Colonic mucosa (tissue), 4 donors: ENCODE data around the gene PTPRM. TPM values are rescaled to one million over a fixed set of nuclear protein-coding genes. Genes with fewer than 3 reads are reported as not detected.

Experiments used
- DNase-seq: peaks from one replicate; pipeline ENCODE4 v3.0.0-alpha.2; 2020
- H3K27ac ChIP-seq: fragments of 200-600 bp; one replicate; pipeline ENCODE4 v1.8.0; 2021
- H3K27me3 ChIP-seq: fragments of 200-600 bp; one replicate; pipeline ENCODE4 v1.8.0; 2021
- H3K36me3 ChIP-seq: fragments of 200-600 bp; one replicate; pipeline ENCODE4 v1.8.0; 2021
- H3K4me1 ChIP-seq: fragments of 200-600 bp; one replicate; pipeline ENCODE4 v1.8.0; 2021; ENCODE audit warnings: mild to moderate bottlenecking
- H3K4me3 ChIP-seq: fragments of 200-600 bp; one replicate; pipeline ENCODE4 v1.8.0; 2021
- H3K9ac ChIP-seq, 2 donors: one replicate each; pipeline ENCODE4 v1.7.0; 2013; ENCODE audit warnings: control low read depth in 2 of 2, low read depth in 2 of 2, low read length in 2 of 2
- H3K9me3 ChIP-seq: fragments of 200-600 bp; one replicate; pipeline ENCODE4 v1.8.0; 2021
- CTCF ChIP-seq: fragments of 200-600 bp; IDR thresholded peaks from one replicate; pipeline ENCODE4 v1.8.0; 2022; ENCODE audit warnings: antibody characterized with exemption, mild to moderate bottlenecking
- intact Hi-C: fragments of 100-400 bp; cut with DNase I; formaldehyde crosslinking; loops from one replicate; pipeline ENCODE4 v1.14.1; 2022
- total RNA-seq, 2 donors: library from RNA; stranded (reverse); fragmentation: NEBNext Ultra II Directional in 1 of 2; extraction: Animal tissue kit (Norgen Biotek cat#: 25700) in 1 of 2; gene quantifications; one replicate each; pipeline ENCODE4 v1.2.1, GENCODE V29; 2021
- donor health status: healthy.
- donor health status: DM: no; HTN: no; CAD: no.
- donor health status: DM: no; HTN: no; CAD: no.

PTPRM gene
- total RNA-seq, 2 donors from 2014 or later = 8.1 to 13.9 TPM

GRCh38 chr18:7725473-7725872 lies 158.4 kb downstream of the PTPRM start:
- Histone ChIP-seq H3K27me3 (no peaks in the 10 kb centered on the region), H3K9ac (no peak overlapping the region), H3K27ac (no peak overlapping the region), H3K4me1 (no peaks in the 10 kb centered on the region), H3K4me3 (no peak overlapping the region), H3K36me3 (no peaks in the 10 kb centered on the region), H3K9me3 (no peaks in the 10 kb centered on the region)
- TF ChIP-seq CTCF = no peak
- intact Hi-C loops = no loop called here
- no peak for DNase-seq

GRCh38 chr18:7725897-7726296 lies 158.8 kb downstream of the PTPRM start:
- Histone ChIP-seq H3K9me3 (no peaks in the 10 kb centered on the region), H3K9ac (no peak overlapping the region), H3K36me3 (no peaks in the 10 kb centered on the region), H3K4me3 (no peak overlapping the region), H3K27ac (no peak overlapping the region), H3K27me3 (no peaks in the 10 kb centered on the region), H3K4me1 (no peaks in the 10 kb centered on the region)
- DNase-seq = no peak
- TF ChIP-seq CTCF = no peak
- intact Hi-C loops = no loop called here

- no peak overlapping the region for H3K27ac ChIP-seq
- DNase-seq = no peak
- intact Hi-C loops = no loop called here
- H3K4me1 ChIP-seq = no peaks in the 10 kb centered on the region
- no peaks in the 10 kb centered on the region for H3K27me3 ChIP-seq
- no peaks in the 10 kb centered on the region for H3K9me3 ChIP-seq
- no peak for TF ChIP-seq CTCF
- H3K9ac ChIP-seq = no peak overlapping the region
- no peak overlapping the region for H3K4me3 ChIP-seq
- H3K36me3 ChIP-seq = no peaks in the 10 kb centered on the region
These were observed 159.4 kb downstream of the PTPRM start for GRCh38 chr18:7726522-7726921.

GRCh38 chr18:7727361-7728076 lies 160.4 kb downstream of the PTPRM start:
- Histone ChIP-seq H3K4me1 (no peaks in the 10 kb centered on the region), H3K27me3 (no peaks in the 10 kb centered on the region), H3K9me3 (no peaks in the 10 kb centered on the region), H3K27ac (no peak overlapping the region), H3K4me3 (no peak overlapping the region), H3K36me3 (no peaks in the 10 kb centered on the region), H3K9ac (no peak overlapping the region)
- DNase-seq = no peak
- intact Hi-C loops = no loop called here
- TF ChIP-seq CTCF = no peak

GRCh38 chr18:7728297-7728696 lies 161.2 kb downstream of the PTPRM start:
- Histone ChIP-seq H3K27me3 (no peaks in the 10 kb centered on the region), H3K9me3 (no peaks in the 10 kb centered on the region), H3K9ac (no peak overlapping the region), H3K36me3 (no peaks in the 10 kb centered on the region), H3K27ac (no peak overlapping the region), H3K4me3 (no peak overlapping the region), H3K4me1 (no peaks in the 10 kb centered on the region)
- no peak for TF ChIP-seq CTCF
- intact Hi-C loops = no loop called here
- no peak for DNase-seq
